PC-9 (cell line): Measurements from ENCODE around the gene FMO5.

Experiments
- CTCF ChIP-seq: fragments of 200-600 bp; sonication (generic); conservative IDR thresholded peaks from 2 replicates; pipeline ENCODE4 v1.6.1; 2017; ENCODE audit warnings: mixed run types, antibody characterized with exemption, mild to moderate bottlenecking, moderate library complexity
- EZH2 ChIP-seq: fragments of 200-600 bp; sonication (generic); IDR thresholded peaks from 2 replicates; pipeline ENCODE4 v1.8.0; 2017; ENCODE audit warnings: antibody characterized with exemption, low read depth

GRCh38 chr1:147245586-147246021 lies 20.5 kb upstream of the FMO5 start:
- no peak for TF ChIP-seq CTCF
- TF ChIP-seq EZH2: no peak
